Erythroblast (primary cell): ENCODE data around the gene ATP11C.

Experiments
- GATA1 ChIP-seq: IDR thresholded peaks from 2 replicates; pipeline ENCODE4 v1.6.1; 2011; ENCODE audit warnings: low read depth, mild to moderate bottlenecking, control low read depth, low read length, moderate library complexity
- POLR2A ChIP-seq: IDR thresholded peaks from 2 replicates; pipeline ENCODE4 v1.6.1; 2011; ENCODE audit warnings: mild to moderate bottlenecking, low read length

- TF ChIP-seq POLR2A, result no peak
- TF ChIP-seq GATA1, result no peak
Measured at GRCh38 chrX:139969286-139969685, 36.4 kb upstream of the ATP11C start.
